Umbilical cord (tissue), 2 donors: ENCODE data around the gene BRD4. TPM values are rescaled to one million over a fixed set of nuclear protein-coding genes. Genes with fewer than 3 reads are reported as not detected.

Experiments
- DNase-seq: peaks from one replicate; pipeline ENCODE4 v3.0.0-alpha.2; 2015; ENCODE audit warnings: low spot score
- total RNA-seq: library from RNA; depleted of rRNA; stranded (reverse); fragments of >200 nt; gene quantifications from one replicate; pipeline ENCODE4 v1.2.3, GENCODE V29; 2014; ENCODE audit warnings: low replicate concordance; ENCODE audit not compliant: insufficient read depth

Gene BRD4
- total RNA-seq, 1 donor from 2014 or later: 8.2 TPM

DNA sequence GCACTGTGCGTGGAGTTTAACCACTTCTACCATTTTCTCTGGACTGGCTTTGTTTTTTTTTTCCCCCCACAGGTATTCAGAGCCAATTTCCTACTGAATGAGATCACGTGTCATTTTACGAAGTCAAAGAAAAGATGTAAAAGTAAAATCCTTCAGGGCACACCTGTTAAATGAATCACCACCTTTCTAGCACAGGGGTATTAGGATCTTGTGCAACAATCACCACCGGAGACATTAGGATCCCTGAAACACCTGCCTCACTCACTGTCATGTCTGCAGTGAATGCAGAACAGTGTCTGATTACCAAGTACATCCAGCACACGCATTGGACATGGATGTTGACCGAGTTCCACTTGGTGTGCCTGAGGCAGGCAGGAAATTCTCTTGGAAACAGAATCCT is 17.2 kb downstream of the BRD4 start:
- no peak for DNase-seq

DNA sequence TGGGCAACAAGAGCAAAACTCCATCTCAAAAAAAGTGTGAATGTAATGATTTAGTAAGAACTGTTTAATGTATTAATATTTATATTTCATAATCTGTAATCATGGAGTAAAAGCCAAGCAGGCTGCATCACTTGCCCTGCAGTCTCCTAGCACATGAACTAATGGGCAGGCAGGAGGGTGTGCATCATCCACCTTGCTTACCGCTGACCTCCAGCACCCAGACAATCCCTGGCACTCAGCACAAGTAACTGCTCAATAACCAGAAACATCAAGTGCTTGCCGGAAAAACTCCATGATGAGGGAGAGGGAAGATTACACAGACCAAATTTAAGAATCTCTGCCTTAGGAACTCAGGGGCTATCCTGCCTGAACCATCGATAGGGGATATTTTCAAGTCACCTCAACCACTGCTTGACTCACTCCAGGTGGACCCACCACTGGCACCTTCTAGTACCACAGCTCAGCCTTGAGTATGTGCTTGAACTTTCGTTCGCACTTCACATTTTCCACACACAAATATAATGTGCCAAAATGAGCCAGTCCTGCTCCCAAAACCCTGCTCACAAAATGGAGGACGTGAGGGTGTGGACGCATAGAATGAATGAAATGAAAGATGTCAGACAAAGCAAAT is 18.6 kb downstream of the BRD4 start:
- no peak for DNase-seq

DNA sequence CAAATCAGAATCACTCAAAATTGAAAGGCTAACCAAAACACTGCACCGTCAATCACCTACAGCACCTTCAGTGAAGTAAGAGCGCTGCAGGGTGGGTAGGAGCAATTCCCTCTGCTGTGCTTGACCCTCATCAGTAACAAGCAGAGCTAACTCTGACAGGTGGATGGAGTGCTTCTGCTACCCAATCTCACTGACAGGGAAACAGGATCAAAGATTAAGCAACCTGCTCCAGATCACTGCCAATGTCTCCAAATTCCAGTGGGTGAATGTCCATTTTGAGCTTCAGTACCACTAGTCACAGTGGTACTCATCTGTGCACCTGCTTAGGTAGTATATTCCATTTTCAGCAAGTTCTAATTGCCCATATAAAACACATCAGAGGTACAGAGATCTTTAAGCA is 25.2 kb downstream of the BRD4 start:
- DNase-seq: no peak

DNA sequence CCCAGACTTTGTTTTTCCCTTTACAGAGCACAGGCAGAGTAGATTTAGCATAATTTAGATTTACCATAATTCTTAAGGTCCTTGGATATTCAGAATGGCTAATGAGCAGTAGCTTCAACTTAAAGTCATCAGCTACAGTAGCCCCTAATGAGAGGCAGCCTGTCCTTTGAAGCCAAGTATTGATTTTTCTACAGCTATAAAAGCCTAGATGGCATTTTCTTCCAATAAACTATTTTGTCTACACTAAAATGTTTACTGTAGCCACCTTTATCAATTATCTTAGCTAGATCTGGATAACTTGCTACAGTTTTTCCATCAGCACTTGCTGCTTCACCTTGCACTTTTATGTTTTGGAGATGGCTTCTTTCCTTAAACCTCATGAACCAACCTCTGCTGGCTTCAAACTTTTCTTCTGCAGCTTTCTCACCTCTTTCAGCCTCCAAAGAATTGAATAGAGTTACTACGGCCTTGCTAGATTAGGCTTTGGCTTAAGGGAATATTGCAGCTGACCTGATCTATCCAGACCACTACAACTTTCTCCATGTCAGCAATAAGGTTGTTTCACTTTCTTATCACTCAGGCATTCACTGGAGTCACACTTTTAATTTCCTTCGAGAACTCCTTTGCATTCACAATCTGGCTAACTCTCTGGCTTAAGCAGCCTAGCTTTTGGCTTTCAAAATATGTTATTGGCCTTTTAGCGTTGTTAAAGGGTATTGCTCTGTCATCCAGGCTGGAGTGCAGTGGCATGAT is 26.6 kb downstream of the BRD4 start:
- no peak for DNase-seq

DNA sequence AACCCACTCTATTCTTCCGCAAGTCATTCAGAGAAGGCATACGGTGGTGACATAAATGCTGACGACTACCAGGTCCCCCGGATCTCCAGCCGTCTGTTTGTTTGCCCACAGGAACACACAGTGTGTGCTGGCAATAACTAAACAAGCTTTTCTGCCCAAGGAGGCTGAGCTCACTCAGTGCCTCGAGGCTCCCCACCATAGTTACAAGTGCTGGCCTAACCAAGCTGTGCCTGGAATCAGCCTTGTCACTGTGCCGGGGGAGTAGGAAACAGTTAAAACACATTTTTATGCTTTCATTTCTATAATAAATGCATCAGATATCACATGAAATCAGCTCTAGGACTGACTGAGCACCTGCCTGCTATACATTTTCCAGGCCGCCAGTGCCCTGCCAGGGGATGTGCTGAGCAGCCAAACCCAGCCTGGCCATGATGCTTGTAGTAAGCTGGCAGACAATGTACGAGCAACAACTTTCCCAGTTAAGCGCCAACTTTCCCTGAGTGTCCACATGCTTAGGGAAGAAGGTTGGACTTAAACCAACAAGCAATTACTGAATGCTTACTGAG is 28.1 kb downstream of the BRD4 start:
- DNase-seq: no peak

DNA sequence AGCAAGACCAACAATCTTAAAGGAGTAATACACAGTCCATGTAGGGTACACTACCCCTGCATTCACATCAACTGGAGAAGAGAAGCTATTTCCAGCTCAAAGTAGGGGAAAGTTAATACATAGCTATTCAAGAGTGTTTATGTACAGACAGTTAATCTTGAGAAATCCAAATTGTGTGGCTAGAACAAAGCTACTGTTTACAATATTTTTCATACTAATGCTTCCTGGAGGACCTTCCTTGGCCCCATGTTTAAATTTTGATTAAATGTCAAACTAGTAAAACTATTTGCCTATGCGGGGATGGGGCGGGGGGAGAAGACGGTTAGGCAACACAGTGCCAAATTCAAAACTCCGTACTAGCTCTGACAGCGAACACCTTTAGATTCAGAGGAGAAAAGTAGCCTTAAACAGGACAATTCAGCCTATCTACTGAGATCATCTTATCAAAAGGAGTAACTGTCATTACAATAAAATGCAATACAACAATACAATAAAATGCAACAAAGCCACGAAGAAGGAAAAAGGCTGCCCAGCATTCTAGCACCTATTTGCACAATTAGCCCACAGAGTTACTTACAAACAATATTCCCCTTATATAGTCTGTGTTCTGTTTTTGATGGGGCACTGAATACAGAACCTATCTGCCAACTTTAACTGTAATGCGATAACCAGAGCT is 29.1 kb downstream of the BRD4 start:
- DNase-seq: no peak

DNA sequence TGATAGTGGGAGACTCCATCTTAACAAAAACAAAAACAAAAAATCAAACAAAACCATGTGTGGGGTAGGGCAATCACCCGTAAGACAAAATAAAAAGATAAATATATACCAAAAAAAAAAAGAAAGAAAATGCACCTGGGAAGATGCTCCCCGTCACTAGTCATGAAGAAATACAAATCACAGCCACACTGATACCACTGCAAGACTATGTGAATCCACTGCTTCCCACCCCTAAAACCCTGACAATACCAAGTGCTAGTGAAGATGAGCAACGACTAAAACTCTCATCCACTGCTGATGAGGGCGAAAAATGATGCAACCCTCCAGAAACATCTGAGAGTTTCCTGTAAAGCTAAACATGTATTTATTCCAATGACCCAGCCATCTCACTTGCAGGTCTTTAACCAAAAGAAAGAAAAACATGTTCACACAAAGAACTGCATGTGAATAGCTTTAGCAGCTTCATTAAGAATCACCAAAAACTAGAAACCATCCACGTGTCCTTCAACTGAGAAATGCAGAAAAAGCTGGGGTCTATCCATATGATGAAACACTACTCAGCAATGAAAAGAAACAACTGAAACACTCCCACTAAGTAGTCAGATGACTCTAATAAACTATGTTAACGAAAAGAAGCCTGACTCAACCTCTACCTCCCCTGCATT is 31.7 kb downstream of the BRD4 start:
- no peak for DNase-seq

DNA sequence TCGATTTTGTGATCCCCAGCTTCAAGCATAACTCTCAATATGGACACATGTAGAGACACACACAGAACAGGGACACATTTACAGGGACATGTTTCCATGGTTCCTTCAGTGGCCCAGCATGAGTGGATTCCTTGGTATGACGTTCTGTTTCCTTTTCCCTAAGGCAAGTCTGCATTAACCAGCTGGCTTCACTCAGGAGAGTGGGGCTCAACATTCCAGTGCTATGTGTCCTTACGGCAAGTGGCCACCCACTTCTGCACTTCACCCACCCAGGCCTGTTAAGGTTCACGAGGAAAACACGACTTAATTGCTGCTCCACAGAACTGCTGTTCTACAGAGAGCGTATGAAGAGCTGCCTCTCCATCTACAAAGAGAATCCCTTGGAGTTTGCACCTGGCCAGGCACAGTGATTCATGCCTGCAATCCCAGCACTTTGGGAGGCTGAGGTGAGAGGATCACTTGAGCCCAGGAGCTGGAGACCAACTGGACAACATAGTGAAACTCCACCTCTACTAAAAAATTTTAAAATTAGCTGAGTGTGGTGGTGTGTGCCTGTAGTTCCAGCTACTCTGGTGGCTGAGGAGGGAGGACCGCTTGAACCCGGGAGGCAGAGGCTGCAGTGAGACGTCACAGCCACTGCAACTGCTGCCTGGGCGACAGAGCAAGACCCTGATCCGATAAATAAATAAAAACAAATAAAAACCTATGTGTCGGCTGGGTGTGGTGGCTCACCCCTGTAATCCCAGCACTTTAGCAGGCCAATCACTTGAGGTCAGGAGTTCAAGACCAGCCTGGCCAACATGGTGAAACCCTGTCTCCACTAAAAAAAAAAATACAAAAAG is 32.5 kb downstream of the BRD4 start:
- DNase-seq: no peak

DNA sequence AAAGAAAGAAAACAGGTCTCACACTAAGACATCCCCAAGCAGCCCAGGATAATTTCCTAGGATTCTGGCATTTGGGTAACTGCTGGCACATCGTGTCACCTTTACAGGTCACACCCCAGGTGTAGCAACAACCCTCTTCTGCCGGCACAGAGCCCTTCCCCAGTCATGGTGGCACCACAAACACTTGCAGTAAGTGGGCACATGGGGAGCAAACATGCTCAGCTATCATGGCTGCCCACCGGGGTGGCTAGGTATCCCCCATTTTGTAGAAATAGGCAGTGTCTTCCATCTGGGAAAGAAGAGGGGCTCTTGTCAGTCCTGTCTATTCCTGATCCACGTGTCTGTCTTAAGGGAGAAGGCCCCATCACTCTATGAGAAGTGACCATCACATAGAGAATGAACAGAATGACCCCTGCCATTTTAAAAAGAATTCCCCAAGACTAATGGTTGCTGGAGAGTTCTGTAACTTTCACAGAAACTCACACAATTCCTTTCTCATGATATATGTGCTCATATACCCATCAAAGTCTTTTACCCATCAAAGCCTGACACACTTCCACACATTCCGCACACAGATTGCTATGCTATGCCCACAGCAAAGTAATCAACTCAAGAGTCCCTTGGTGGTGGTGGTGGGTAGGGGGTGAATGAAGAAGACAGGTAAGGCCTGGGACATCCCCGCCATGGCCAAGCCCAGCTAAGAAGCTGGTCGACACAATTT is 33.3 kb downstream of the BRD4 start:
- no peak for DNase-seq

DNA sequence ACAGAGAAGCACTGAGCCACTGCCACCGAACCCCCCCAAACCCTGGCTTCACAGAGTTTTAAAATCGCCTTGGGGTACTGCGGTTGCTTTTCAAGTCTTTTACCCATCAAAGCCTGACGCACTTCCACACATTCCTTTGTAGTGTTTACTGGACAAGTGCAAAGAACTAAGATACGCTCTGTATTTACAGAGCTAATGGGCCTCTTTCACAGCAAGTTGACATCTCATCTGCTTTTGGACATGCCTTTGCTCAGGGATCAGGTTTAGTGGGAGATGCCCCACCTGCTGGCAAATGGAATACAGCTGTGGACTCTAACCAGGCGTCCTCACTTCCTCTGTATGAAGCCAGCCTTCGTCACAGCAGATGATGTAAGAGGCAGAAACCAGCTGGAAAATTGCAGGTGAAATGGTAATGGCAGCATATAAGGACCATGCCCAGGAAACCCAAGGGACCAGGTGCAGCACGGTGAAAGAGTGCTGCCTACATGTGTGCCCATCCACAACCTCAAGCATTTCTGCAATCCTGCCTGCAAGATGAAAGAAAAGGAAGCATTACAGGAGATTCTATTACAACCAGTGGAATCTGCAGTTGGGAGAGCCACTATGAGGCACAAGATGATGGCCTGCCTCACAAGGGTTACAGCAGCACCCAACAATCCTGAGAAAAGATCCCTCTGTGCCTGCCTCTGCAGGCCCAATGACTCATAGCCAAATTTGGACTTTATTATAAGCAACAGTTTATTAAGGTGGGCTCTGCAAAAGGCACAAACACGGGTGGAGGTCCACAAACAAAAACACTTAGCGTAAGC is 34.7 kb downstream of the BRD4 start:
- DNase-seq: no peak

DNA sequence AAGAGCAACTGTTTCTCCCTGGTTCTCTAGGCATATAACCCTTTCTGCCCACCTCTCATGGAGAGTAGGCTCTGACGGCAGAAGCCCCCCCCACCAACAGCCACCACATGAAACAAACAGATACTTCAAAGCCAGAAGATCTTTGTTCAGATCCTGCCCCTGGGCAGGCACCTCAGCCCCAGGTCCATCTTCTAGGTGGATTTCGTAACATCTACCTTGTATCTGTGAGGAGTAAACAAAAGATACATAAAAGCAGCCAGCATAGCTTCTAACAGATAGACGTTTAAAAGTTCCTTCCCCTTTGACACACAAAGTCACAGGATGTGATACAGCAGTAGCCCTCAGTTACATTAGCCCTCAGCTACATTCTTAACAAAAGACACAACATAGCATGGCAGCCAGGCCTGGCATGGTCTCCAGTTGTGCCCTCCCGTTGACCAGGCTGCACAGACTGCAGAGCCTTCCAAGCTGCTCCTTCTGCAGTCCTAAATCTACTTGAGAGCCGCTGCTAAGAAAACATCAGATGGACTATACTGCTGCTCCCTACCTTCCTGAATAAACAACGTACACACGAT is 35.4 kb downstream of the BRD4 start:
- DNase-seq: no peak

DNA sequence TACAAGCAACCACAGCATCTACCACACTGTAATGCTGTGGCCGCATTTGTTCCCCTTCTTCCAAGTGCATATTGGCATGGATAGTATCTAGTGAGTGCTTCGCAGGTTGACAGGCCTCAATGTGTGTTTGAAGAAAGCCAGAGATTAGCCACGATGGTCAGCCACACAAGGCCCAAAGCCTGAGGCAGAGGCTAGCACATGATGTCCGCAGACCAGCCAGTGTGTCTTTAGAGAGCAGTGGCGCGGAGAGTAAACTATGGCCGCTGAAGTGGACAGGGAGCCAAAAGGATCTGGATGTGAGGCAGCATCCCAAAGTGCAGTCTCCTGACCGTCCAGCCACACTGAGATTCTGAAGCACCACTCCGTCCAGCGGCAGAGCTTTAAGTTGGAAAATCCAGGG is 36.0 kb downstream of the BRD4 start:
- DNase-seq: no peak

DNA sequence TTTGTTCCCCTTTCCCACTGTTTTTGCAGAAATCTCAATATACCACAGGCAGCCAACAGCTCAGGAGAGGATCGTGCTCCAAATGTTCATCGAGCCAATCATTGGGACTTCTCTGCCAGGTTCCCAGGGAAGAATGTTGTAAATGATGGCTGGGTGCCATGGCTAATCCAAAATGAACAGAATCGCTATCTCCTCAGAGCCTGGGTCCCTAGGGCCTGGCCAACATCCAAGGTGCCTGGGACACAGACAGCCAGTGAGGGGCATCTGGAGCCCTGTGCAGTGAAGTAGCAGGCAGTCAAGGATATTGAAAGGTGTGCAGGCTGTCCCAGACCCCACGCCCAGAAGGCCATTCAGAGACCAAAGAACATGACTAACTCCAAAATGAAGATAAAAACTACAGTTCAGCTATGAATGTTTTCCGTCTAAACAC is 37.8 kb downstream of the BRD4 start:
- DNase-seq: no peak

DNA sequence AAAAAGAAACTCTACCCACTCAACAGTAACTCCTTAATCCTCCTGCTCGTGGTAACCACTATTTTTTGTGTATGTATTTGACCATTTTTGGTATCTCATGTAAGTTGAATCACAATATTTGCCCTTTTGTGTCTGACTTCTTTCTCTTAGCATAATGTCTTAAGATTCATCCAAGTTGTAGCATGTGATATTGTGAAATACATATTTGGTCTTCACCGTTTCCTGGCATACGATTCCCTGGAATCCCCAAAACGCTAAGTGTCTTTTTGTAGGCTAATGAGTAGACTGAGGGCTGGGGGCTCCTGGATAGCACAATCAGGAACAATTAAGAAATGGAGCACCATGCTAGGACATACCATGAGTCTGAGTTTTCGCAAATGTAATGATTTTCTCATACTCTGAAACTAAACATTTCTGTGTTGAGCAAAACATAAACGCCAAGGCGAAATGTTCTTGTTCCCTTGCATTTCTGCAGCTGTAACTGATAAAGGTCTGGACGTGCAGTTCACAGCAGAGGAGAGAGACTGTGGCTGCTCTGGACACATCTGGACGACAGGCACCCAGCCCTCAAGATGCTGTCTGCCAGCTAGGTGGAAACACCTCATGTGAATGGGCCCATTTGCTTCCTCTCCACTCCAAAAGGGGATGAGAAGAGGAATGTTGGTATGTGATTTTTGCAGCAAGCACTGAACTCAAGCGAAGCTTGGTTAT is 38.4 kb downstream of the BRD4 start:
- DNase-seq: peak; percentile 50

DNA sequence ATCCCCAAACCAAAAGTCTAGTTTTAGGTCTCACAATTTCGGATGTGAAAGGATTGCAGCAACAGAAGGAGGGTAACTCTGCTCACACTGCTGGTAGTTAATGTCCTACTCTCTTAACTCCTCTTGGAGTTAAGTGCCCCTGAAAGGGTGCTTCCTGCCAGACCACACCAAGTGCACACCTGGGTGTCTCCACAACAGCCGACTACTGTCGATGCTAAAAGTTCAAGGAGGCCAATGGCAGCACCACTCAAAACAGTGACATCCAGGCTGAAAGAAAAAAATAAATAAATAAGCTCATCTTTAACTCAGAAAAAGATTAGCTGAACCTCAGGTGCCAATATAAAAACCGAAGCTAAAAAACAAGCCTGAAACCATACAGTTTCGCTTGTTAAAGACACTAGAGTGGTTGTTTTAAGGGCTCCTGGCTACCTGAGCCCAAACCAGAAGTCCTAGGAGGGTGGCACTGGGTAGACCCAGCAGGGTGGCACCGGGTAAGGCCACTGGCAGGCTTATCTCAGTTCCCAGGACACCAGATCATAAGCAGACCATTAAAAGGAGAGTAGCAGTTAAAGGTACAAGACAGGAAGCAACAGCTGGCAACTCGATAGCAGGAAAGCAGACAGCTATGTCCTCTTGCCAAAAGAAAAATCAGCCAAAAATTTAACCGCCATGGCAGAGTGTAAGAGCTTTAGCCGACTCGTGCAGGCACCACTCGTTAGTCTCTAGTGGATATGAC is 39.3 kb downstream of the BRD4 start:
- DNase-seq: no peak

DNA sequence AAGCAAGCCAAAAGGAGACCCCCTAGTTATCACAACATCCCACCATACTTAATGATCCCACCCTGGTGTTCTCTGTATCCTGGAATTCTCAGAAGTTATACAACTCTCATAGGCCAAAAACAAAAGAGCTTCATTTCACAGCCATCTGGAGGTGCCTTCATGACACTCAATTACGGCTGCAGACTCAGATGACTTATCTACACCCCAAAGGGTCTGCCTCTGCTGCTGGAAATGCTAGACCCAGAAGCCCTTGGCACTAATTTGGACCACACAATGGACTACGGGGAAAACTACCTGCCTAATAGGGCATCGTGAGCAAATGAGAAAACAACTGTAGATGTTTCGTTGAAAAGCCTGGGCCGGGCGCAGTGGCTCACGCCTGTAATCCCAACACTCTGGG is 40.2 kb downstream of the BRD4 start:
- no peak for DNase-seq

DNA sequence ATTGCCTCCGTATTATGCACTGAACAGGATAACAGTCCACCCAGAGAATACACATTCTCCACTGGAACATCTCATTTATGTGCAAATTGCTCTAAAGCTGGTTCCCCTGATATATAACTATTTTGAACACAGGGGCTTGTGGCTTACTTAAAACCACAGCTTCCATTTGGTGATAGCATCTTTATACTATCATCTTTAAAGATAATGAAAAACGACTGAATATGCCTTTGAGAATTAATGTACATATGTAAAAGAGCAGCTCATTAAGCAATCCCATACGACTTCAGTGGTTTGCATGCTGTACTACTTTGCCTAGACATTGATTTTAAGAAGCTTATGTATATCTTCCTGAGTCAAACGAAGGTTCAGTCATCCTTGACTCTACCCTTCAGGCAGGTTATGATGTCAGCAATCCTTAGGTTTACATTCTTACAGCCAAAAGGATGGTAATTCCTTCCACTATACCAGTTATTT is 40.8 kb downstream of the BRD4 start:
- no peak for DNase-seq

DNA sequence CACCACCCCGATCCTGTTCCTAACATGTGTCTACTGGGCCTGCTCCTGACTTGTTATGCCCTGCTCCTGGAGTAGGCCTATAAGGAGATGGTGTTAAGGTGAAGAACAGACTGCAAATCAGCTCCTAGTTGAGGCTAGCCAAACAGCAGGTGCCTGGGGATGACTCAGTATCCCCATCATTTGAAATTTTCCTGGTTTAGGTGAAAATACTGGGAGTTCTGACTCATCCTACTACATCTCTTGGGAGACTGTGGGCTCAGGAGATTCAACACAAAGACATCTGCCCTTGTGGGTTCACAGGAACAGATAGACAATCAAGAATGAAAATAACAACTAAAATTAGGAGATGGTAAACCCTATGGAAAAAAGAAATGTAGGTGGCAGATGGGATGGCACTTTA is 41.2 kb downstream of the BRD4 start:
- DNase-seq: no peak
